Stimulated activated naive CD8-positive, alpha-beta T cell treated with anti-CD3 and anti-CD28 coated beads, Interleukin-15, amount 100 ng/mL, for 72 hours (primary cell): ENCODE data around the gene MAL.
"Not testable (repeated sequence)": the region's sequence is repeated elsewhere in the genome, so short reads cannot be mapped to it uniquely, and the experiment has no call there.

Experiments
- ATAC-seq: fragments of 150-1000 bp; cut with Tn5 transposase; 2 replicates; pipeline ENCODE4 v1.10.0; 2021; ENCODE audit warnings: mild to moderate bottlenecking, moderate library complexity
- DNase-seq, 2 donors: peaks; one replicate each; pipeline ENCODE4 v3.0.0; 2021 to 2022
- H3K27ac Mint-ChIP-seq, 2 donors: one replicate each; pipeline ENCODE4 v1.8.0; 2022; ENCODE audit warnings: mild to moderate bottlenecking in 2 of 2, mixed read lengths in 2 of 2, moderate library complexity in 2 of 2
- H3K27me3 Mint-ChIP-seq: one replicate; pipeline ENCODE4 v1.8.0; 2022; ENCODE audit warnings: mixed read lengths
- H3K4me1 Mint-ChIP-seq: one replicate; pipeline ENCODE4 v1.8.0; 2022; ENCODE audit warnings: mild to moderate bottlenecking, mixed read lengths
- H3K4me3 Mint-ChIP-seq, 2 donors: one replicate each; pipeline ENCODE4 v1.8.0; 2022; ENCODE audit warnings: mild to moderate bottlenecking in 2 of 2, mixed read lengths in 2 of 2, moderate library complexity in 1 of 2
- H3K9me3 Mint-ChIP-seq, 2 donors: one replicate each; pipeline ENCODE4 v1.8.0; 2022; ENCODE audit warnings: mixed read lengths in 2 of 2

The MAL gene

DNA sequence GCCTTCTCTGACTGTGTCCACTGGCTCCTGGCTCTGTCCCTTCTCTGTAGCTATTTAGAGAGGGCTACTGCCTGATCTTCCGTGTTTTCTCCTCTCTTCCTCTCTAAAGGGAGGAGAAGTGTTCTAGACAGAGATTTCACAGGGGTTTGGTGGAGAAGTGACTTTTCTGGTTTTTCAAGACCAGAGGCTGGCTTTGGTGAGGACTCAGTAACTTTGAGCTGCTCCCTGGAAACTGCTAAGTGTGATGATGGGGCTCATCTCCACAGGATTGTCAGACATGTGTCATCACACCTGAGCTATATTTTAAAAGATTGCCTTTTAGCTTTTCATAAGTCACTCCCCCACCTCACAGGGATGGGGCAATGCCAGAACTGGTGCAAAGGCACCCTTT is 6.2 kb downstream of the MAL start:
- DNase-seq (no peak), ATAC-seq (no peak)
- Mint-ChIP-seq H3K9me3 (peaks cover 4 to 5% of the 10 kb centered on the region in 2 donors), H3K27me3 (no peaks in the 10 kb centered on the region), H3K27ac (no peak overlapping the region), H3K4me3 (no peak overlapping the region), H3K4me1 (peaks cover 77% of the 10 kb centered on the region)

DNA sequence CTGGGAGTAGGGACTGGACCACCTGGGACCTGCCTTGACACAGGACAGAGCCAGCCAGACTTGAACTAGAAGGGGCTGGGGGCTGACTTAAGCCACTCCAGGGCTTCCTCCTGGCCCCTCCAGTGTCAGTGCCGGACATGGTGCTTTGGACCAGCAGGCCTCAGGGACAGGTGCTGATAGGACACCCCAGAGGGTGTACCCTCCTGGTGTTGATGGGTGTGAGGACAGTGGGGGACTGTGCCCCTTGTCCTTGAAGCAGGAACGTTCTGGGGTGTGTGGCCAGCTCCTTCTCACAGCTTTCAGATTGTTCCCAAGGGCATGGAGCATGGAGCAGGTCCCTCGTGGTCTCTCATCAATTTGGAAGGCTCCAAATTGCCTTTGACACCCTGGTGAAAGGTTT is 6.8 kb downstream of the MAL start:
- H3K4me3 Mint-ChIP-seq, result no peak overlapping the region
- peaks cover 77% of the 10 kb centered on the region for H3K4me1 Mint-ChIP-seq
- ATAC-seq, result peak; percentile 8
- H3K9me3 Mint-ChIP-seq, result peaks cover 11% of the 10 kb centered on the region in 2 donors
- no peaks in the 10 kb centered on the region for H3K27me3 Mint-ChIP-seq
- no peak for DNase-seq
- no peak overlapping the region for H3K27ac Mint-ChIP-seq

GRCh38 chr2:95032868-95033603 is 7.5 kb downstream of the MAL start:
- peaks cover 18% of the 10 kb centered on the region in 2 donors for H3K9me3 Mint-ChIP-seq
- no peak for DNase-seq
- peaks cover 78% of the 10 kb centered on the region for H3K4me1 Mint-ChIP-seq
- H3K27ac Mint-ChIP-seq, result peak overlapping the region in 1 of 2 donors; percentile 3
- no peak overlapping the region for H3K4me3 Mint-ChIP-seq
- no peaks in the 10 kb centered on the region for H3K27me3 Mint-ChIP-seq
- no peak for ATAC-seq

GRCh38 chr2:95034221-95034620 is 8.7 kb downstream of the MAL start:
- Mint-ChIP-seq H3K4me3 (no peak overlapping the region), H3K27ac (no peak overlapping the region), H3K9me3 (peaks cover 18% of the 10 kb centered on the region in 2 donors), H3K4me1 (peaks cover 82% of the 10 kb centered on the region), H3K27me3 (no peaks in the 10 kb centered on the region)
- DNase-seq, result no peak
- peak; percentile 49 for ATAC-seq

GRCh38 chr2:95034818-95035217 is 9.3 kb downstream of the MAL start:
- peaks cover 82% of the 10 kb centered on the region for H3K4me1 Mint-ChIP-seq

DNA sequence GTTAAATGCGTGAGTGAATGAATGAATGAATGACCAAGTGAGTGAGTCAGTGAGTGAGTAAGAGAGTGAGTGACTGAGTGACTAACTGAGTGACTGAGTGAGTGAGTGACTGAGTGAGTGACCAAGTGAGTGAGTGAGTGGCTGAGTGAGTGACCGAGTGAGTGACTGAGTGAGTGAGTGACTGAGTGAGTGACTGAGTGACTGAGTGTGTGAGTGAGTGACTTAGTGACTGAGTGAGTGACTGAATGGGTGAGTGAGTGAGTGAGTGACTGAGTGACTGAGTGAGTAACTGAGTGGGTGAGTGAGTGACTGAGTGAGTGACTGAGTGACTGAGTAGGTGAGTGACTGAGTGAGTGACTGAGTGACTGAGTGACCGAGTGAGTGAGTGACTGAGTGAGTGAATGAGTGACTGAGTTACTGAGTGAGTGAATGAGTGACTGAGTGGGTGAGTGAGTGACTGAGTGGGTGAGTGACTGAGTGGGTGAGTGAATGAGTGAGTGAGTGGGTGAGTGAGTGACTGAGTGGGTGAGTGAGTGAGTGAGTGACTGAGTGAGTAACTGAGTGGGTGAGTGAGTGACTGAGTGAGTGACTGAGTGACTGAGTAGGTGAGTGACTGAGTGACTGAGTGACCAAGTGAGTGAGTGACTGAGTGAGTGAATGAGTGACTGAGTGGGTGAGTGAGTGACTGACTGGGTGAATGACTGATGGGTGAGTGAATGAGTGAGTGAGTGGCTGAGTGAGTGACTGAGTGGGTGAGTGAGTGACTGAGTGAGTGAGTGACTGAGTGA is 11.3 kb downstream of the MAL start:
- no peak for ATAC-seq
- H3K27me3 Mint-ChIP-seq, result no peaks in the 10 kb centered on the region
- no peak for DNase-seq
- H3K9me3 Mint-ChIP-seq, result peaks cover 18% of the 10 kb centered on the region in 2 donors
- H3K4me3 Mint-ChIP-seq, result no peak overlapping the region
- H3K4me1 Mint-ChIP-seq, result peaks cover 77% of the 10 kb centered on the region
- H3K27ac Mint-ChIP-seq, result peak overlapping the region; percentile 13 to 83

More at GRCh38 chr2:95034818-95035217, 9.3 kb downstream of the MAL start:
- peak; percentile 34 for ATAC-seq
- H3K9me3 Mint-ChIP-seq, result peaks cover 18% of the 10 kb centered on the region in 2 donors
- H3K27ac Mint-ChIP-seq, result no peak overlapping the region
- DNase-seq, result no peak
- H3K4me3 Mint-ChIP-seq, result no peak overlapping the region
- no peaks in the 10 kb centered on the region for H3K27me3 Mint-ChIP-seq

- ATAC-seq, result no peak
- no peak overlapping the region for H3K4me3 Mint-ChIP-seq
- H3K4me1 Mint-ChIP-seq, result peaks cover 76% of the 10 kb centered on the region
- H3K9me3 Mint-ChIP-seq, result peaks cover 18% of the 10 kb centered on the region in 2 donors
- no peaks in the 10 kb centered on the region for H3K27me3 Mint-ChIP-seq
- DNase-seq, result no peak
- H3K27ac Mint-ChIP-seq, result peak overlapping the region; percentile 13 to 83
Observed at GRCh38 chr2:95037384-95037839, 11.9 kb downstream of the MAL start.

- Mint-ChIP-seq H3K27ac (peak overlapping the region; percentile 10 to 83), H3K4me1 (peaks cover 77% of the 10 kb centered on the region), H3K9me3 (peaks cover 18% of the 10 kb centered on the region in 2 donors)
- not testable (repeated sequence) for ATAC-seq, DNase-seq, H3K27me3 Mint-ChIP-seq, H3K4me3 Mint-ChIP-seq
Observed at GRCh38 chr2:95037841-95038585, 12.5 kb downstream of the MAL start.

GRCh38 chr2:95038635-95039298 is 13.3 kb downstream of the MAL start:
- no peak for DNase-seq
- Mint-ChIP-seq H3K9me3 (peaks cover 18% of the 10 kb centered on the region in 2 donors), H3K4me3 (no peak overlapping the region), H3K4me1 (peaks cover 84% of the 10 kb centered on the region), H3K27ac (peak overlapping the region in 1 of 2 donors; percentile 83), H3K27me3 (no peaks in the 10 kb centered on the region)
- ATAC-seq, result no peak

DNA sequence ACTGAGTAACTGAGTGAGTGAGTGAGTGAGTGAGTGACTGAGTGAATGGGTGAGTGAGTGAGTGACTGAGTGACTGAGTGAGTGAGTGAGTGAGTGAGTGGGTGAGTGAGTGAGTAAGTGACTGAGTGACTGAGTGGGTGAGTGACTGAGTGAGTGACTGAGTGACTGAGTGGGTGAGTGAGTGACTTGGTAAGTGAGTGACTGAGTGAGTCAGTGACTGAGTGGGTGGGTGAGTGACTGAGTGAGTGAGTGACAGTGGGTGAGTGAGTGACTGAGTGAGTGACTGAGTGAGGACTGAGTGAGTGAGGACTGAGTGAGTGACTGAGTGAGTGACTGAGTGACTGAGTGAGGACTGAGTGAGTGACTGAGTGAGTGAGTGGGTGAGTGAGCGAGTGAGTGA is 13.9 kb downstream of the MAL start:
- H3K9me3 Mint-ChIP-seq, result peaks cover 18% of the 10 kb centered on the region in 2 donors
- no peak for DNase-seq

GRCh38 chr2:95039978-95040377 is 14.5 kb downstream of the MAL start:
- H3K27me3 Mint-ChIP-seq, result no peaks in the 10 kb centered on the region
- H3K9me3 Mint-ChIP-seq, result peaks cover 18% of the 10 kb centered on the region in 2 donors
- H3K4me1 Mint-ChIP-seq, result peaks cover 85% of the 10 kb centered on the region
- ATAC-seq (no peak), DNase-seq (no peak)
- no peak overlapping the region for H3K4me3 Mint-ChIP-seq
- H3K27ac Mint-ChIP-seq, result no peak overlapping the region

More for the DNA sequence above, 13.9 kb downstream of the MAL start:
- peaks cover 86% of the 10 kb centered on the region for H3K4me1 Mint-ChIP-seq
- H3K27ac Mint-ChIP-seq, result peak overlapping the region in 1 of 2 donors; percentile 83
- no peak overlapping the region for H3K4me3 Mint-ChIP-seq
- peak; percentile 29 for ATAC-seq
- H3K27me3 Mint-ChIP-seq, result no peaks in the 10 kb centered on the region

- Mint-ChIP-seq H3K27me3 (no peaks in the 10 kb centered on the region), H3K4me1 (peaks cover 84% of the 10 kb centered on the region), H3K4me3 (no peak overlapping the region), H3K27ac (no peak overlapping the region), H3K9me3 (peaks cover 18% of the 10 kb centered on the region in 2 donors)
- DNase-seq (no peak), ATAC-seq (no peak)
Observed at GRCh38 chr2:95040426-95040825, 14.9 kb downstream of the MAL start.

DNA sequence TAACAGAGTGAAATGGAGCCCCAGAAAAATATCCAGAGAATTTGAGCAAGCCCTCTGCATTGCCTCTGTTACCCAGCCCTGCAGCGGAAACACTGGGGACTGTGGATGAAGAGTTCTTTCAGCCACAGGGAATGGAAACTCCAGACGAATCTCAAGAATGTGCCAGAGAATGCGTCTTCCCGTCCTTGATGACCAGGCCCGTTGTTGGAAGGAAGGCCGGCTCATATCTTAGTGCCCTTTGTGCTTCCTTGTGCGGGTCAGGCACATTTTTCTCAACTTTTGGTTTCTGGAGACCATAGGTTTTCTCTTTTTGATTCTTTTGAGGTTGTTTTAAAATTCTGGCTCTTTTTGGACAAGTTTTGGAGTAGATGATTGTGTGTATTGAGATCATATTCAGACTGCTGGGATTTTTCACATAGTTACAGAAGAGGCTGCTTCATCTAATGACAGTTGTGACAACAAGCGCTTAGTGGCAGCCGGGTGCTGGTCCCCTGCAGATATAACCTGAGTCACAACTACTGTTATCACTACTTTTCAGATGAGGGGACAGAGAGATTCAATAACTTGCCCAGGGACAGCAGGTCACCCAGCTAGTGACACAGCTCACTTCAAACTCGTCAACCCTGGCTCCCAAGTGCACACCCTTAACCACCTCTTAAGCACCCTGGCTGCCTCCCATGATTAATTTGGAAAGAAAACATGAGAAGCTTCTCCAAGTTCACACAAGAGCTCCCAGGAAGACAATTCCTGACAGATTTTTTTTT is 15.7 kb downstream of the MAL start:
- no peaks in the 10 kb centered on the region for H3K27me3 Mint-ChIP-seq
- DNase-seq (no peak), ATAC-seq (peak; percentile 47)
- H3K4me3 Mint-ChIP-seq, result peak overlapping the region in 1 of 2 donors; percentile 0
- H3K27ac Mint-ChIP-seq, result peak overlapping the region in 1 of 2 donors; percentile 34
- H3K9me3 Mint-ChIP-seq, result peaks cover 18% of the 10 kb centered on the region in 2 donors
- peaks cover 88% of the 10 kb centered on the region for H3K4me1 Mint-ChIP-seq

GRCh38 chr2:95041824-95042442 is 16.4 kb downstream of the MAL start:
- Mint-ChIP-seq H3K27ac (peak overlapping the region; percentile 10 to 69), H3K9me3 (peaks cover 11 to 12% of the 10 kb centered on the region in 2 donors), H3K4me3 (peak overlapping the region; percentile 0 to 25), H3K27me3 (no peaks in the 10 kb centered on the region), H3K4me1 (peaks cover 88% of the 10 kb centered on the region)
- ATAC-seq, result peak; percentile 60
- DNase-seq, result no peak
